Rectal smooth muscle tissue (tissue), 1 donor: ENCODE data around the gene FCSK.

Experiments
- H3K27ac ChIP-seq: one replicate; pipeline ENCODE4 v1.7.0; 2013; ENCODE audit warnings: low read depth, low read length, inconsistent platforms
- H3K27me3 ChIP-seq: one replicate; pipeline ENCODE4 v1.7.0; 2013; ENCODE audit warnings: low read length; ENCODE audit not compliant: control insufficient read depth, insufficient read depth
- H3K36me3 ChIP-seq: one replicate; pipeline ENCODE4 v1.7.0; 2013; ENCODE audit warnings: low read length; ENCODE audit not compliant: control insufficient read depth, insufficient read depth
- H3K4me1 ChIP-seq: one replicate; pipeline ENCODE4 v1.7.0; 2013; ENCODE audit warnings: low read length; ENCODE audit not compliant: control insufficient read depth, insufficient read depth
- H3K4me3 ChIP-seq: one replicate; pipeline ENCODE4 v1.7.0; 2013; ENCODE audit warnings: low read length
- H3K9ac ChIP-seq: one replicate; pipeline ENCODE4 v1.7.0; 2013; ENCODE audit warnings: low read length

The FCSK gene

DNA sequence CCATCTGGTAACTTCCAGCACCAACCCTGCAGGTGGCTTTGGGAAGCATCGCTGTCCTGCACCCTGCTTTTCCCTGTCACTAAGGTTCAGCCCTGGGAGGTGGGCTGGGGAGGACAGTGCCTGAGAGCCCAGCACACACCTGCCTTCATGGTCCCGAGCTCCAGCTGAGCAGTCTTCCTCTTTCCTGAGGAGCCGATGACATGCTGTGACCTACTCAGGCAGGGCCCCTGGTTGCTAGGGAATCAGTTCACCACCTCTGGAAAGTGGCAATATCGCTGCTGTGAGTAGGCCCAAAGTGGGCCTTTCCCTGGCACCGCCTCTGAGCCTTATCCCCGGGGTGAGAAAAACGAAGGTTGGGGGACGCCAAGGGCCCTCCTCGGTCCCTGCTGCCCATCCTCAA, 33.4 kb upstream of the FCSK start:
- Histone ChIP-seq H3K27me3 (no peaks in the 10 kb centered on the region), H3K4me3 (no peak overlapping the region), H3K27ac (no peak overlapping the region), H3K9ac (no peak overlapping the region), H3K4me1 (no peaks in the 10 kb centered on the region), H3K36me3 (no peaks in the 10 kb centered on the region)

DNA sequence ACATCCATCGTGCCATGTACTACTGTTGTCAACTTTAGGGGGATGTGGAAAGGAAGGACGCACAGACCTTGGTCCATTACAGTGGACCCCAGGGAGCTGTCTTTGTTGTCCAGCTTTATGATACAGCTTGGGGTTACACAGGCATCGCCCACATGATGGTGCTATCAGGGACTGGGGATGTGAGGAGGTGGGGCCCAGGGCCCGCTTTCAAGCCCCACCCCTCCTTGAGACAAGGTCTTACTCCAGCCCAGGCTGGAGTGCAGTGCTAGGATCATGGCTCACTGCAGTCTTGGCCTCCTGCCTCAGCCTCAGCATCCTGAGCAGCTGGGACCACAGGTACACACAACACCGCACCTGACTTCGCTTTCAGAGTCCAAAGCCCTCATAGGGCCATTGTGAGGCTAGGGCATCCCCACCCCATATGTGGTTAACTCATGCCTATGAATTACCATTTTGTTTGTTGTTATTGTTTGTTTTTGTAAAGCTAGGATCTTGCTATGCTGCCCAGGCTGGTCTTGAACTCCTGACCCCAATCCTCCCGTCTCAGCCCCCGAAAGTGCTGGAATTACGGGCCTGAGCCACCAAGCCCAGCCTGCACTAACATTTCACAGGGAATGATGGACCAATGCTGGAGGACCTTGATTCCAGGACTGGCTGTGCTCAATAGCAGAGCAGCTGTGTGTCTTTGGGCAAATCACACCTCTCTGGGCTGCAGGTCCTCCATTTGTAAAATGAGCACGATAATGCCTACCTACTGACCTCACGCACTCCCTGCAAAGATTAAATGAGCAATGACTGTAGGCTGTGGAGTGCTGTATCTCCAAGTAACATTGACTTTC, 32.7 kb upstream of the FCSK start:
- H3K9ac ChIP-seq = no peak overlapping the region
- no peaks in the 10 kb centered on the region for H3K36me3 ChIP-seq
- H3K4me1 ChIP-seq = no peaks in the 10 kb centered on the region
- H3K27me3 ChIP-seq = no peaks in the 10 kb centered on the region
- no peak overlapping the region for H3K4me3 ChIP-seq
- H3K27ac ChIP-seq = no peak overlapping the region

DNA sequence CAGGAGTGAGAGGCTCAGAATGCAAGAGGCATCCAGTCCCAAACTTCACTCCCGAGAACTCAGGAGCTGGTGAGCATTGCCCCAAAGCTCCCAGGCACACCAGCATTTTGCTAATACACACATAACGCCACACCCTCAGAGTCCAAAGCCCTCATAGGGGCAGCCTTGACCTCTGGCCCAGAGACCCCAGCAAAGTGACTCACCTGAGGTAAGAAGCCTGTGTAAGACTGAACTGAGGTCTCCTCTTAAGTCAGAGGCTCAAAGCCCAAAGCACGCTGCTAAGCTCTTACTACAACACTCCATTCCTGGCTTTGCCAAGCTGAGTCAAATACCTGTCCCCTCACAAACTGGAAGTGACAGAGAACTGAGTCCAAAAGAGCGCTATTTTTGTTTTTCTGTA, 31.9 kb upstream of the FCSK start:
- H3K9ac ChIP-seq = no peak overlapping the region
- no peaks in the 10 kb centered on the region for H3K27me3 ChIP-seq
- no peaks in the 10 kb centered on the region for H3K36me3 ChIP-seq
- no peak overlapping the region for H3K27ac ChIP-seq
- H3K4me3 ChIP-seq = no peak overlapping the region
- no peaks in the 10 kb centered on the region for H3K4me1 ChIP-seq

DNA sequence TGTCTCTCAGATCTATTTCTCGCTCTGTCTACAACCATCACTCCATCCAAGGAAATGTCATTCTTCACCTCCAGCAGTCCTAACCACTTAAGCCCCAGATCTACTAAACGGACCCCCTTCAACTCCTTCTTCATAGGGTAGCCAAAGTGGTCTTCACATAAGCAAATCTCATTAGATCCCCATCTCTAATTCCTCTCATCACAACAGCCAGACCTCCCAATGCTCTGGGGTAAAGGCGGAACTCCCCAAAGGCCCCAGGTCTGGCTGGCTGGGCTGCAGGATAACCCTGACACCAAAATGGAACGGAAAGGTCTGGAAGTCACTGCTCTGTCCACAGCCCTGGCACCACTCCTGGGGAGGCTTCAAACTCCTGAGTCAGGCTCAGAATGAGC, 26.6 kb upstream of the FCSK start:
- H3K4me3 ChIP-seq = no peak overlapping the region
- H3K9ac ChIP-seq = no peak overlapping the region
- no peaks in the 10 kb centered on the region for H3K36me3 ChIP-seq
- peaks cover 14% of the 10 kb centered on the region for H3K4me1 ChIP-seq
- H3K27me3 ChIP-seq = no peaks in the 10 kb centered on the region
- H3K27ac ChIP-seq = peak overlapping the region; percentile 42

DNA sequence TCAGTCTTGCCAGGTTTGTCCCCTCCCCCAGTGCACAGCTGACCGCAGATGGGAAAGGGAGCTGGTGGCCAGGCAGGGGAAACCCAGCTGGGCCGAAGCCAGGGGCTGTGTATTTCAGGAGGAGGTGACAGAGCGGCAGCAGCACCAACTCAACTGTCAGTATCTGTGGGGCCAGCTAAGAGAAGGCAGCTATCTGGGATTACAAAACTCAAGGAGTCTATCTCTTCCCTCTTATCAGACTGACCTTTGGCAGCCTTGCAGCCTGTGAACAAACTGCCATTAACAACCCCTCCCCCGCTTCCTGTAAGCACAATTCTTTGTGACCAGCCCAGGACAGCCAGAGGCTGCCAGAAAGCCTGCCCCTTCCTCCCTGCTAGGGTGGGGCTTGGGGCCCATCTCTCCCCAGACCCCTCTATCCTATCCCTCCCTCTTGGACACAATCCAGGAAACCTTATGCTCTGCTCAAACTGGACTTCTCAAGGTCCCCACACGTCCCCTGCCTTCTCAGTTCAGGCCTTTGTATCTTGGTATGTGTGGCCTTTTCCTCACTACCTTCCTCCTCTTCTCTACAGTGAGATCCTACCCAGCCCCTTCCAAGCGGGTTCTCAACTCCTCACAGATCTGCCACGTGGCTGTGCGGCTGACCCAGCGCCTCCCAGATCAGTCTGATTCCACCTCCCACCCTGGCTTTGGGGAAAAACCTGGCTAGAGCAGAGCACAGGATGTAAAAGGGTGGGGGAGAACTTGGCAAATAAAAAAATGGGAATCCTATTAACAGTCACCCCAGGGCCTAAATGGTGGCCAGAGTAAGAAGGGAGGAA, 26.0 kb upstream of the FCSK start:
- Histone ChIP-seq H3K9ac (no peak overlapping the region), H3K36me3 (no peaks in the 10 kb centered on the region), H3K4me1 (peaks cover 20% of the 10 kb centered on the region), H3K27ac (peak overlapping the region; percentile 42), H3K27me3 (no peaks in the 10 kb centered on the region), H3K4me3 (peak overlapping the region; percentile 21)

DNA sequence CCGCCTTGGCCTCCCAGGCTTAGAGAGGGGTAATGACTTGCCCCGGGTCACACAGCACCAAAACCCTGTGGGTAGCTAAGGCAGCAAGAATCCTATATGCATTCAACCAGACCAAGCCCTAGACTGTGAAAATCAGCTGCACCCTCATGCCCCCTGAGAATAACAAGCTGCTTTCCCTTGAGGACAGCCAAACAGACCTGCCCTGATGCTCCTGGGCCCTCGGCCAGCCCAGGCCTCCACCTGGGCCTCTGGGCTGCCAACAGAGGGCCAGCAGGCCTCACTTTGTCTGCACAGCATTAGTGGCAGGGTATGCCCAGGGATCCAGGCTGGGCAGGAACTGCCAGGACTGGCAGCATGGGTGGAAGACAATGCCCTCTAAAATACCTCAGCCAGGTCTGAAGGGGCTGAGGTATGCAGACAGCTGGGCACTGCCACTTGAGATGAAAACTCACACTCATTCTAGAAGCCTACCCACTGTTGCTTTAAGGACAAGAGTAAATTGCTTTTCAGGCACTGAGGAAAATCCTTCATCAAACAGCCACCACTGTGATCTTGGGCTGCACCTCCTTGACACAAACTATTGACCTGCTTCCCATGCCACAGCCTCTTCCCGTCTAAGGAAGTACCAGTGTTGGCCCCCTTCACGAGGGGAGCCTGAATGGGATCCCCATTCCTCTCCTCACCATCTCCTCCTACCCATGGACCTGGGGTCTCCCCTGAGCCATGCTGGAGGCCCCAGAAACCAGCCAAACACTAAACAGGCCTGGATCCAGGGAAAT, 24.3 kb upstream of the FCSK start:
- H3K27ac ChIP-seq = no peak overlapping the region
- H3K4me1 ChIP-seq = peaks cover 27% of the 10 kb centered on the region
- no peak overlapping the region for H3K9ac ChIP-seq
- no peak overlapping the region for H3K4me3 ChIP-seq
- H3K27me3 ChIP-seq = no peaks in the 10 kb centered on the region
- H3K36me3 ChIP-seq = no peaks in the 10 kb centered on the region

DNA sequence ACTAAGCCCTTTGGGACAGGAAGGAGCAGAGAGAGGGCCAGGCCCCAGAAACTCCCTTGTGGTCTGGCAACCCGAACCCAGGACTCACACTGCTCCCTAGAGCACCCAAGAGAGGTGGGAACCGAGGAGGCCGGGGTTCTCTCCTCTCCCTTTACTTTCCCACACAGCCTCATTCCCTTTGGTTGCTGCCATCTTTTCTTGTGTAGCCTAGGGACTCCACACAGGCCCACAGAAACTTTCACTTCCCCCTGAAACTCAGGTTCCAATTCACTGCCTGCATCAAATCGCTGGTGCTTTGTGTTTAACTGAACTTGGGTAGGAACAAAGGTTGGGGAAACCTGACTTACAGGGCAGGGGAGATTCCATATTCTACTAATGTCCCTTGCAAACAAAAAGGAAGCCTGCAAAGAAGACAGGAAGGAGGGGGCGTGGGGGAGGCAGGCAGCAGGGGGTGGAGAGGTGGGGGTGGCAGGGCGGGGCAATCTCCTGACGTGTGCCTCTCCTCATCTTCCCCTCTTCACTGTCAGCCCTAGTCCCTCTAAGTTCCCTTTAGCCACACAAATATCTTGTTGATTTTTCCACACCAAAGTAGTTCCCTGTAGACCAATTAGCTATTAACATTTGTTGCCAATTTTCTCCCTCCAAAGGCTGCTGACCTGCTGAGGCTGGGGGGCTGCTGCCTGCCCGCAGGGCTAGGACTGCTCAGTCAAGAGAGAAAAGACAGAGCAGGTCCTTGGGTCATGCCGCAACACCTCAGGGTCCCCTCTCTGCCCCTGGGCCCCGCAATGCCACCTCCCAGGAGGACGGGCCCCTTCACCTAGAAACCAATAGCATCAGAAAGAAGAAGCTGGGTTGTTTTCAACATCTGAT, 23.5 kb upstream of the FCSK start:
- no peak overlapping the region for H3K27ac ChIP-seq
- peaks cover 27% of the 10 kb centered on the region for H3K4me1 ChIP-seq
- H3K36me3 ChIP-seq = no peaks in the 10 kb centered on the region
- H3K9ac ChIP-seq = no peak overlapping the region
- H3K4me3 ChIP-seq = no peak overlapping the region
- H3K27me3 ChIP-seq = no peaks in the 10 kb centered on the region

DNA sequence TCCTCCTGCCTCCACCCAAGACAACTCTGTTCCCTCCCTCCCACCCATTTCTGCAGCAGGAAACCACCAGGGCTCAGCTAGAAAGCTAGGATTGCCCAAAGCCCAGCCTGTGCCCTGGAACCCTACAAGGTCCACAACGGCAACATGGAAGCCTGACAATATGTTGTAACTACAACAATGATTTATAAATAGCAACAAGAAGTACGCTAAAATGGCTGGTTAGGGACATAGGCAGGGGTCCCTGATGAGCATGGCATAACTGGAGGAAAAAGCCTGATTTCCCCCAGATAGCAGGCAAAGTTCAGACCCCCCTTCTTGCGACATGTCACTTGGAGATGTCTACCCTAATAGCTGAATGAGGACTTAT, 22.1 kb upstream of the FCSK start:
- peaks cover 31% of the 10 kb centered on the region for H3K4me1 ChIP-seq
- H3K27ac ChIP-seq = peak overlapping the region; percentile 62

DNA sequence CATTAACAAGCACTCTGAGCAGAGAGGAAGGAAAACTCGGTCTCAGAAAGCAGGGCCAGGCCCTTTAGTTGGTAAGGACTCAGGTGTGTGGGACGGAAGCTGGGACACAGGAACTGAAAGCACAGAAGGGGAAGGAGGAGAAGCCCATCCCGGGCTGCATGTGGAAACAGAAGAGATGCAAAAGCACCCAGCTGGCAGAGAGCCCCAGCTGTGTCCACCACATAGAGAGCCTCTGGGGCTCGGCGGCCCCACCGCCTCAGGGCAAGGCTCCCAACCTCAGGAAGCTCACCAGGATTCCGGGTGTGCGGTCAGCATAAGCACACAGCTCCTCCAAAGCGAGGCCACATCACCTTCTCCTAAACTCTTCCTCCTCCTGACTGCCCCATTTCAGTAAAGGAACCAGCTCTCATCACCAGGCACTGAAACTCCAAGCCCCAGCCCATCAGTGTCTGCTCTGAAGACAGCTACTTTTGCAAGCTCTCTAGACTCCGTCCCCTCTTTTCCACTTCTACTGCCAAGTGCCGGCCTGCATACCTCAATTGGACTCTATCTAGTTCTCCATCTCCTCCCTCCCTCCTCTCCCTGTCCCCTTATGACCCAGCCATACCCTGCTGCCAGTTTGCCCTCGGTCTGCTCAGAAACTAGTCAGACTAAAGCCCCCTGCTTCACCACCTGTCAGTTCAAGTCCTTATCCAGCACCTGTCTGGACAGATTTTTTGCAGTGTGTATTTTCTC, 21.5 kb upstream of the FCSK start:
- H3K4me1 ChIP-seq = peaks cover 31% of the 10 kb centered on the region
- H3K9ac ChIP-seq = peak overlapping the region; percentile 6
- H3K4me3 ChIP-seq = no peak overlapping the region
- H3K36me3 ChIP-seq = no peaks in the 10 kb centered on the region
- H3K27ac ChIP-seq = peak overlapping the region; percentile 62
- H3K27me3 ChIP-seq = no peaks in the 10 kb centered on the region

More for the DNA sequence above, 22.1 kb upstream of the FCSK start:
- no peaks in the 10 kb centered on the region for H3K27me3 ChIP-seq
- H3K9ac ChIP-seq = no peak overlapping the region
- no peaks in the 10 kb centered on the region for H3K36me3 ChIP-seq
- no peak overlapping the region for H3K4me3 ChIP-seq

DNA sequence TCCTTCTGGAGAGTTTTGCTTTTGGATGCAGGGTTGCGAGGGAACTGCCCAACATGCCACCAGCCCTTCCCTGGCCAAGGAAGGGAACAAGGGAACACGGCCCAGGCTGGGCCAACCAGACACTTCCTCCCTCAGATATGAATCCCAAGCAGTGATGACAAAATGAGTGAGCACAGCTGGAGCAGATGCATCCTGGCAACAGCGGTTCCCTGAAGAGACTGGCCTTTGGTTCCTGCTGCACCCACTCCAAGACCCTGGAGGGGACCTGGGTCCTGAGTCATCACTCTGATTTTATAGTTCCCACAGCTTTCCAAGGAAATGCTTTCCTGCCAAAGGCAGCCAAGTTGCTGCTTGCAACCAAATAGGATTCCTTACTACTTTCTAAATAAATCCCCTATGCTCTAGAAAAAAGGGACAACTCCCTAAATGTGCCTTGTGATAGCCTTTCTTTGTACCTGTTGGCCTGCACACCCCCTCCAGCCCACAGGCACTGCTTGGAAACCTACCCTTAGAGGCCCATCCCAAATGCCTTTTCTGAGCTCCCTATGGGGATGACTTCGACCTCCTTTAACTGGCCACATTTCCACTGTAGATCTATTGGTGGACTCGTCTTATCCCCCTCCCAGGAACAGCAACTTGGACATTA, 20.8 kb upstream of the FCSK start:
- Histone ChIP-seq H3K4me1 (peaks cover 27% of the 10 kb centered on the region), H3K27ac (peak overlapping the region; percentile 62), H3K36me3 (no peaks in the 10 kb centered on the region), H3K9ac (peak overlapping the region; percentile 6), H3K4me3 (no peak overlapping the region), H3K27me3 (no peaks in the 10 kb centered on the region)
